CD4-positive, alpha-beta T cell treated with Interleukin-6 at 100 ng/mL for 8 hours (primary cell): ENCODE data around the gene NACC2.

ENCODE experiments used
- DNase-seq: peaks from one replicate; pipeline ENCODE4 v3.0.0-alpha.2; 2020; ENCODE audit warnings: mixed read lengths, low spot score

The NACC2 gene

DNA sequence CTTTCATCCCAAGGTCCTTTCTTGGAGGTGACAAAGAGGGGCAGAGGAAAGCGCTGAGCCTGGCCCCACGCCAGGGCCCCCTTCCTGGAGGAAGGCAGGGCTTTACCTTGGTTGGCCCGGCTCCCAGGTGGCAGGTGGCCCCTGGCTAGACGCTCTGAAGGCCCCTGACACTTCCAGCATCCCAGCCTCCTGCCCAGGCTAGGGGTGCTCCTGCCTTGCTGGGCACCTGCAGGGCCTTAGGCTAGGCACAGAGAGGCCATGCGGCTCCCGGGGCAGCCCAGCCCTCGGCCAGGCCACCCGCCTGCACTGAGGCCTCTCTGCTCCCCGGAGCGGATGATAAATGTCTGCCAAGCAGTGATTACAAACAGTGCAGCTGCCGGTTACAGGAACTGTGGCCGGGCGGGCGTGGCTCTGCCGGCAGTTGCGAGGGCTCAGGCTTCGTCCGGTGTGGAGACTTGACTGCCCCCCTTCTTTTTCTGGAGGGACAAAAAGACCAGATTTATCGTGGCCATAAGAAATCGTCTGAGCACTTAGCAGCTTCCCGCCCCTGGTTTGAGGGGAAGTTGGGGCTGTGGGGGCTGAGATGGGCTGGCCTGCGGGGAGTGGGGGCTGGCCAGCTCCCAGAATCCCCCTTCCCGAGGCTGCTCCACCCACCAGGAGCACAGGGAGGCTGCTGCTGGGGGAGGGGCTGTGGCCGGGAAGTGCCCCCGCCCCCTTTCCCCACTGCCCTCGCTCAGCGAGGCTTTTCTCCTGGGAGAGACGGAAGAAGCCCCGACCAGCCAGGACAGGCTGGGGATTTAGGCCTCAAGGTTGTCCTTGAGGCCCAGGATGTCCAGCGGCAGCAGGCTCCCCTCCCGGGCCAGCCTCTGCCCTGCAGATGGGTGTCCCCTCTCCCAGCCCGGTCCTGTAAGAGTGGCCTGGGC is 102.3 kb downstream of the NACC2 start:
- peak; percentile 32 for DNase-seq

GRCh38 chr9:135991771-135992170 is 103.3 kb downstream of the NACC2 start:
- no peak for DNase-seq

- DNase-seq: peak; percentile 78
Measured at GRCh38 chr9:135990468-135991429, 104.3 kb downstream of the NACC2 start.

DNA sequence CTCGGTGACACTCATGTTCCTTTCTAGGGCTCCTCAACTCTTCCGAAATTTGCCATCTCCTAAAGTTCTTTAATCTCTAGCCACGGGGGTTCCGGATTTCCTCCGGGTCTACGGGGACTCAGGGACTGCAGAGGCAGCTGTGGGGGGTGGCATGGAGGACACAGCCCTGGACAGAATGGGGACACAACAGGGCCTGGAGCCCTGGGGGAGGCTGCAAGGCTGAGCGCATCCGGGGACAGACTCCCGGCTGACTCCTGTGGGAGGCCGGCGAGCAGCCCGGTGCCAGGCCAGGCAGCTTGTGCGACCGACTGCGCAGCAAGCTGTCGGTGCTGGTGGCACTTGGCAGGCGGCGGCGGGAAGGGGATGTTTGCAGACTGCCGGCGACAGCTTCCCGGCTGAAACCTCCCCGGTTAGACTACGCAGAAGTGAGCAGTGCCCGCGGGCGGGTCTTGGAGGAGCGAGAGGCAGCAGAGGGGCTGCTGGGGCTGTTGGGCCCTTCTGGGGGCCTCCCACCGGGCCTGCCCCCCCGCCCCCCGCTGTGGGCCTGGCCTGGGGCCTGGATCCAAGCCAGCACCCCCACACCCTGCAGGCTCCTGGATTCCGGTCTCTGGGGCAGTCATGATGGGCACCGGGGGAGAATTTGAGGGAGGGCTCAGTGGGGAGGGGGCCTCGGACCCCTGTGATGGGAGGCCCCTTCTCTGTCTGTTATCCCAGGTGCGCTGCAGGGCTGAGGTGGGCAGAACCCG is 105.2 kb downstream of the NACC2 start:
- peak; percentile 36 for DNase-seq

- no peak for DNase-seq
Measured at GRCh38 chr9:135989157-135989556, 105.9 kb downstream of the NACC2 start.

- no peak for DNase-seq
Measured at GRCh38 chr9:135988493-135988892, 106.6 kb downstream of the NACC2 start.

DNA sequence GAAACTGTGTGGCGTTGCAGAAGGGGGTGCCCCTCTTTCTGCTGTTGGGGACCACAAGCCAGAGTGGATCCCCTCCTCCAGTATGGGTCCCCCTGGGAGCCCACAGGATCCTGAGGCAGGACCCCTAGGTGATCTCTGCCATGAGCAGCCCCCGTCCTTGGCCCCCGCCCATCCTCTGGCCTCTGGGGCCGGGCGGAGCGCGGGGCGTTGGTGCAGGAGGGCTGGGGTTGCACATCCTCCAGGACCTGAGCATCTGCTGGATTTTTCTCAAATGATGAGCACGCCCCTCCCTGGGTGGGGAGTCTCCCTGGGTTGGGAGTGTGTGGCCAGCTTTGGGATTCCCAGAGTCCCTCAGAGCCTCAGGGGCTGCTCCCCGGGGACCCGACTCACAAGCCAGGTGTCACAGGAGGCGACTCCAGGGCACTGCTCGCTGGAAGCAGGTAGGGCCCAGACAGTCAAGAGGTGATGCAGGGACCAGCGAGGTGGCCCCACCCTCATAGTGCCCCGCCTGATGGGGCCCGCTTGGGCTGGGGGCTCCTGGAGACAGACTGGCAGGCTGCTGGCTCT is 107.2 kb downstream of the NACC2 start:
- DNase-seq: no peak

DNA sequence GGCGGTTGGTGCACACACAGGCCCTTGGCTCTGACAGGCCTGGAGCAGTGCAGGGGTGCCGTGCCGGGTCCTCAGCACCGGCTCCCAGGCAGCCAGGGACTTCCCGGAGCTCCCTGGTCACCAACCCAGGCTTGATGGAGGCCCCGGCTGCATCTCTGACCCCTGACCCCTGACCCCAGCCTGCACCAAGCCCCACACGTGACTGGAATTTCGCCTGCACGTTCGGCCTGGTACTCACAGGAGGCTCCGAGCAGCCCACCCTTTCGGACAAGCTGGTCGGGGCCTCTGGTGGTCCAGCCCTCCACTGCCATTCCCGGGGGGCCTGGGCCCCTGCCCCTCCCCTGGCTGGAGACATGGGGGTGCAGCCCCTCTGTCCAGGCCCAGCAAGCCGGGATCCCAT is 108.5 kb downstream of the NACC2 start:
- DNase-seq: no peak

DNA sequence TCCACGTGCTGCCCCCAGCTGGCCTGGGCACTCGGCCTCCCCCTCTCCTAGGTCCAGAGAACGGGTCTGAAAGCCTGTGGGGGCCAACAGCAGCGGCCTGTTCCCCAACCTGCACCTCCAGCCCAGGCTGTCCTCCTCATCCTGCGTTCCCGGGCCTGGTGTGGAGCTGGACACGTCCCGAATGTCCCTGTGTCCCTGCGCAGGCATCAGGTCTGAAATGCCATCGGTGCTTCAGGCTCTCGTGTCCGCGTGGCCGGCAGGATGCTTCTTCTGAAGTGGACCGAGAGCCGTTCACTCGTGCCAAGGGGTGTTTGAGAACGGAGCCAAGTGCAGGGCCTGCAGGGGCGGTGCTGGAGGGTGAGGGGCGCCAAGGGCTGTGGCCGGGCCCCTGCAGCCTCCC is 109.2 kb downstream of the NACC2 start:
- no peak for DNase-seq

GRCh38 chr9:135985459-135985774 is 109.7 kb downstream of the NACC2 start:
- DNase-seq: no peak

DNA sequence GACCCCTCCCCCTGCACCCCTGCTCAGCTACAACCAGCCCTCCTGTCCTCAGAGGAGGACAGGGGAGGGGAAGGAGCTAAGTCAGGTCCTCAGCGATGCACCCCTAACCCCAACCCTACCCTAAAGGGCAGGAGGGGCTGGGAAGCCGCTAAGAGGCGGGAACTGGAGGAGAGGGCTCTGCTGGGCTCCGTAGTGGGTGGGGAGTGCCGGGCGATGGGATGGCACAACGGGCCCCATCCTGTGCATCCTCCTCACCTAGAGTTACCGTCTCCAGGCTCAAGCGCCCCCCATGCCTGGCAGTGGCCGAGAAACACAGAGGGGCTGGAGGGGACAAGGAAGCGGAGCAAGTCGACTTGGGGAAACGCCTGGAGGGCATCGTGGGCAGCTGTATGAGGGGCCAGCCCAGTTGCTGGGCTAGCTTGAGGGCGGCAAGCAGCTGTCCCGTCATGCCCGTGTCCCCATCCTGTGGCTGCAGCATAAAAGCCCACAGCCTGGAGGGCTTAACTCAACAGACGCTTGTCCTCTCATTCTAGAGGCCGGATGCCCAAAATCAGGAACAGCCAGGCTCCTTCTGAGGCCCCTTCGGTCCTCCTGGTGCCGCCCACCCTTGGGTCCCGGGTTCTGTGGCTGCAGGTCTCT is 110.9 kb downstream of the NACC2 start:
- DNase-seq: no peak

- DNase-seq: no peak
Measured at GRCh38 chr9:135983208-135984071, 111.6 kb downstream of the NACC2 start.

- no peak for DNase-seq
Measured at GRCh38 chr9:135982499-135983207, 112.4 kb downstream of the NACC2 start.

DNA sequence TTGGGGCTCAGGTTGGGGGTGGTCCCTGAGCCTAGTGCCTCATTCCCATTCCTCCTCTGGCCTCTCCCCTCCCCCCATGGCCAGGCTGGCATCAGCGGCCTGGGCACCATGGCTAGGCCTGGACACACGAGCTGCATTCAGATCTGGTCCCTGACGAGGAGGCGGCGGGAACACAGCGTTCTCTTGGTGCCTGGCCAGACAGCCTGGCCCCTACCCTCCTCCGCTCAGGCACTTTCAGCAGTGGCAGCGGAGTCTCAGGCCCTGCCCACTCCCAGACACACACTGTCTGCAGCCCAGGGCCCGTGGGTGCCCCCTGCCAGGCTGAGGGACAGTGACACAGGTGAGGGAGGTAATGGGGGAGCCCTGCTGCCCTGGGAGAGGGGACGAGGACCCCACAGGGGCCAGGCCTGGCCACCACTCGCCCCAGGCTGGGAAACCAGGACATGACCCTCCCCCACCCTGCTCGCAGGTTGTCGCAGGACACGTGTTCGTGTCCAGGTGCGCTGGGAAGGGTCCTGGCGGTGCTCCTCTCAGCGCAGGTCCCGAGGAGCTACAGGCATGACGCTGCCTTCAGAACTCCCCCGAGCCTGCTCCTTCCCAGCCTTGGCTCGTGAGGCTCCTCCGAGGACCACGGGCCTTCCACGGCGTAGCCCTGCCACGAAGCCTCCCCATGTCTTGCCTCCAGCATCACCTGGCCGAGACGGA is 114.0 kb downstream of the NACC2 start:
- no peak for DNase-seq

DNA sequence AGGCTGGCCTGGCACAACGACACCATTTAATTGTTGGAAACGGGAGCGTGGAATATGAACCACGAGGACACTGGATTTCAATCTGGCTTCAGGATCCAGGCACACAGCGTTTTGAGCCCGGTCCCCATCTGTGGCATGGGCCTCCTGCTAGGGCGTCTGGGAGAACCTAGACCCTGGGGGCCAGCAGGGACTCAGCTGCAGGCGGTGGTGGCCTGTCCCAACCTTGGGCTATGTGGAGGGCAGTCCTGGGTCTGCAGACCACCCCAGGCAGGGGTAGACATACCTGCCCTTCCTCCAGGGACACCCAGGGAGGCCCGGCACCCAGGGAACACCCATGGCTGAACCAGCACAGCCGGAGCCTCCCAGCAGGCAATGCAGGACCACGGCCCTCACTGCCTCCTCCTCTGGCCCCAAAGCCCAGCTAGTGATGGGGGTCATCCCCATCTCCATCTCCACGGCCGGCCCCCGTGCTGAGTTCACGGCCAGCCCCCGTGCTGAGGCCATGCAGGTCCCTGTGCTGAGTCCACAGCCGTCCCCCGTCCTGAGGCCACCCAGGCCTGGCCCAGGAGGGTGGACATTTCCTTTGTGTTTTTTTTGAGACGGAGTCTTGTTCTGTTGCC is 115.4 kb downstream of the NACC2 start:
- no peak for DNase-seq

GRCh38 chr9:135978642-135979546 is 116.2 kb downstream of the NACC2 start:
- DNase-seq: peak; percentile 76

GRCh38 chr9:135976944-135977343 is 118.1 kb downstream of the NACC2 start:
- DNase-seq: no peak

GRCh38 chr9:135976531-135976930 is 118.6 kb downstream of the NACC2 start:
- DNase-seq: no peak
